Panc1 (cell line): ENCODE results near the gene GPC6. TPM values are rescaled to one million over a fixed set of nuclear protein-coding genes. Genes with fewer than 3 reads are reported as not detected.

Experiments used
- ATAC-seq: fragments of 200-7000 bp; cut with Tn5 transposase; 2 replicates; pipeline ENCODE4 v1.9.1; 2020; ENCODE audit warnings: mild to moderate bottlenecking, moderate library complexity
- BruUV-seq: library from RNA; stranded (reverse); fragments of 400-500 nt; replicated peaks from 2 replicates; lab custom pipeline; 2021; lab: Mats Ljungman, UMichigan
- CTCF ChIA-PET: fragments of 300-600 bp; sonication (Branson Sonifier 250); formaldehyde crosslinking; loops from one replicate; lab custom pipeline; 2022; ENCODE audit warnings: antibody characterized with exemption; lab: Charles Lee
- POLR2A ChIA-PET: fragments of 300-600 bp; sonication (Branson Sonifier 250); formaldehyde crosslinking; loops from one replicate; lab custom pipeline; 2022; ENCODE audit warnings: antibody characterized with exemption; lab: Charles Lee
- DNase-seq: peaks from one replicate; pipeline ENCODE4 v3.0.0-alpha.2; 2010; ENCODE audit warnings: low read depth, low spot score
- H3K27ac ChIP-seq: 2 replicates; pipeline ENCODE4 v1.5.1; 2011; ENCODE audit warnings: mild to moderate bottlenecking, low read length, inconsistent platforms
- H3K27me3 ChIP-seq: fragments of 200-500 bp; sonication (Bioruptor generic); 2 replicates; pipeline ENCODE4 v1.6.0; 2014; ENCODE audit warnings: low read length, inconsistent platforms; ENCODE audit not compliant: control insufficient read depth, insufficient read depth
- H3K36me3 ChIP-seq: fragments of 200-500 bp; sonication (Bioruptor generic); 2 replicates; pipeline ENCODE4 v1.5.1; 2014; ENCODE audit warnings: inconsistent platforms, mild to moderate bottlenecking, low read length, moderate library complexity; ENCODE audit not compliant: control insufficient read depth, insufficient read depth
- H3K4me1 ChIP-seq: 2 replicates; pipeline ENCODE4 v1.5.1; 2011; ENCODE audit warnings: inconsistent platforms, mild to moderate bottlenecking, low read length, moderate library complexity; ENCODE audit not compliant: control insufficient read depth, insufficient read depth
- H3K4me3 ChIP-seq, 2 experiments: 2 replicates each; pipeline ENCODE4 v1.5.1; 2011 to 2012; ENCODE audit warnings: low read depth in 2 of 2, low read length in 2 of 2, mild to moderate bottlenecking in 2 of 2, inconsistent platforms in 1 of 2, moderate library complexity in 1 of 2
- H3K9me3 ChIP-seq: fragments of 200-500 bp; sonication (Bioruptor generic); 2 replicates; pipeline ENCODE4 v1.5.1; 2014; ENCODE audit warnings: low read depth, mild to moderate bottlenecking, inconsistent platforms, low read length, moderate library complexity; ENCODE audit not compliant: control insufficient read depth, insufficient read depth
- POLR2AphosphoS5 ChIP-seq: IDR thresholded peaks from 2 replicates; pipeline ENCODE4 v1.6.1; 2012; ENCODE audit warnings: mild to moderate bottlenecking, low read depth, low read length, moderate library complexity
- SIN3A ChIP-seq: IDR thresholded peaks from 2 replicates; pipeline ENCODE4 v1.6.1; 2012; ENCODE audit warnings: low read depth, mild to moderate bottlenecking, low read length, moderate library complexity, borderline replicate concordance; ENCODE audit not compliant: insufficient read depth
- TCF7L2 ChIP-seq: IDR thresholded peaks from 2 replicates; pipeline ENCODE4 v1.6.1; 2011; ENCODE audit warnings: mild to moderate bottlenecking, low read depth, low read length, inconsistent platforms
- in situ Hi-C: cut with HindIII; loops from 2 replicates; pipeline ENCODE4 v1.10.0; 2016; ENCODE audit warnings: low sequenced_read_pairs, low pct_unique_long_range_greater_than_20kb
- intact Hi-C: fragments of 100-400 bp; cut with micrococcal nuclease; formaldehyde crosslinking; loops from one replicate; pipeline ENCODE4 v1.10.0; 2022; ENCODE audit not compliant: unreplicated experiment
- total RNA-seq: library from RNA; stranded (reverse); gene quantifications from one replicate; pipeline ENCODE4 v1.2.1, GENCODE V29; 2021; ENCODE audit not compliant: unreplicated experiment
- TF ChIP-seq, protein P1 (sequence below): fragments of 450-650 bp; IDR thresholded peaks from 2 replicates; pipeline ENCODE4 v1.5.1; 2017; ENCODE audit warnings: mild to moderate bottlenecking
- TF ChIP-seq, protein P2 (sequence below), 2 experiments: IDR thresholded peaks; 2 replicates each; pipeline ENCODE4 v1.6.1; 2011 to 2012; ENCODE audit warnings: low read depth in 2 of 2, control low read depth in 1 of 2, low read length in 1 of 2, mild to moderate bottlenecking in 1 of 2, moderate library complexity in 1 of 2; ENCODE audit not compliant: insufficient read depth in 1 of 2

Gene GPC6
- total RNA-seq, 1 experiment from 2014 or later = 4.8 TPM

DNA sequence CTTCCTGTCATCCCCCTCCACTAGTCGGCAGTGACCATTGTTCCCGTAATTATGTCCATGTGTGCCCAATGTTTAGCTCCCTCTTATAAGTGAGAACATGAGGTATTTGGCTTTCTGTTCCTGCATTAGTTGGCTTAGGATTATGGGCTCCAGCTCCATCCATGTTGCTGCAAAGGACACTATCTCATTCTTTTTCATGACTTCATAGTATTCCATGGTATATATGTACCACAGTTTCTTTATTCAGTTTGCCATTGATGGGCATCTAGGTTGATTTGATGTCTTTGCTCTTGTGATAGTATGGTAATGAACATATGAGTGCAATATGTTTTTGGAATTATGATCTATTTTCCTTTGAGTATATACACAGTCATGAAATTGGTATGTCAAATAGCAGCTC, 730.8 kb downstream of the GPC6 start:
- Histone ChIP-seq H3K4me1 (no peaks in the 10 kb centered on the region), H3K9me3 (no peaks in the 10 kb centered on the region), H3K27ac (no peak overlapping the region), H3K36me3 (no peaks in the 10 kb centered on the region), H3K4me3 (no peak overlapping the region), H3K27me3 (no peaks in the 10 kb centered on the region)
- in situ Hi-C loops = no loop called here
- ATAC-seq (no peak), DNase-seq (no peak)
- CTCF ChIA-PET = interaction anchor here (0.6 kb wide), 1 partner anchor 97 kb away, joined by 3 read pairs; no protein-coding TSS in a partner anchor
- POLR2A ChIA-PET = no interaction called here
- intact Hi-C loops = no loop called here
- no peak for TF ChIP-seq POLR2AphosphoS5
- TF ChIP-seq, protein P1, sequence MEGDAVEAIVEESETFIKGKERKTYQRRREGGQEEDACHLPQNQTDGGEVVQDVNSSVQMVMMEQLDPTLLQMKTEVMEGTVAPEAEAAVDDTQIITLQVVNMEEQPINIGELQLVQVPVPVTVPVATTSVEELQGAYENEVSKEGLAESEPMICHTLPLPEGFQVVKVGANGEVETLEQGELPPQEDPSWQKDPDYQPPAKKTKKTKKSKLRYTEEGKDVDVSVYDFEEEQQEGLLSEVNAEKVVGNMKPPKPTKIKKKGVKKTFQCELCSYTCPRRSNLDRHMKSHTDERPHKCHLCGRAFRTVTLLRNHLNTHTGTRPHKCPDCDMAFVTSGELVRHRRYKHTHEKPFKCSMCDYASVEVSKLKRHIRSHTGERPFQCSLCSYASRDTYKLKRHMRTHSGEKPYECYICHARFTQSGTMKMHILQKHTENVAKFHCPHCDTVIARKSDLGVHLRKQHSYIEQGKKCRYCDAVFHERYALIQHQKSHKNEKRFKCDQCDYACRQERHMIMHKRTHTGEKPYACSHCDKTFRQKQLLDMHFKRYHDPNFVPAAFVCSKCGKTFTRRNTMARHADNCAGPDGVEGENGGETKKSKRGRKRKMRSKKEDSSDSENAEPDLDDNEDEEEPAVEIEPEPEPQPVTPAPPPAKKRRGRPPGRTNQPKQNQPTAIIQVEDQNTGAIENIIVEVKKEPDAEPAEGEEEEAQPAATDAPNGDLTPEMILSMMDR = no peak
- TF ChIP-seq, protein P2, sequence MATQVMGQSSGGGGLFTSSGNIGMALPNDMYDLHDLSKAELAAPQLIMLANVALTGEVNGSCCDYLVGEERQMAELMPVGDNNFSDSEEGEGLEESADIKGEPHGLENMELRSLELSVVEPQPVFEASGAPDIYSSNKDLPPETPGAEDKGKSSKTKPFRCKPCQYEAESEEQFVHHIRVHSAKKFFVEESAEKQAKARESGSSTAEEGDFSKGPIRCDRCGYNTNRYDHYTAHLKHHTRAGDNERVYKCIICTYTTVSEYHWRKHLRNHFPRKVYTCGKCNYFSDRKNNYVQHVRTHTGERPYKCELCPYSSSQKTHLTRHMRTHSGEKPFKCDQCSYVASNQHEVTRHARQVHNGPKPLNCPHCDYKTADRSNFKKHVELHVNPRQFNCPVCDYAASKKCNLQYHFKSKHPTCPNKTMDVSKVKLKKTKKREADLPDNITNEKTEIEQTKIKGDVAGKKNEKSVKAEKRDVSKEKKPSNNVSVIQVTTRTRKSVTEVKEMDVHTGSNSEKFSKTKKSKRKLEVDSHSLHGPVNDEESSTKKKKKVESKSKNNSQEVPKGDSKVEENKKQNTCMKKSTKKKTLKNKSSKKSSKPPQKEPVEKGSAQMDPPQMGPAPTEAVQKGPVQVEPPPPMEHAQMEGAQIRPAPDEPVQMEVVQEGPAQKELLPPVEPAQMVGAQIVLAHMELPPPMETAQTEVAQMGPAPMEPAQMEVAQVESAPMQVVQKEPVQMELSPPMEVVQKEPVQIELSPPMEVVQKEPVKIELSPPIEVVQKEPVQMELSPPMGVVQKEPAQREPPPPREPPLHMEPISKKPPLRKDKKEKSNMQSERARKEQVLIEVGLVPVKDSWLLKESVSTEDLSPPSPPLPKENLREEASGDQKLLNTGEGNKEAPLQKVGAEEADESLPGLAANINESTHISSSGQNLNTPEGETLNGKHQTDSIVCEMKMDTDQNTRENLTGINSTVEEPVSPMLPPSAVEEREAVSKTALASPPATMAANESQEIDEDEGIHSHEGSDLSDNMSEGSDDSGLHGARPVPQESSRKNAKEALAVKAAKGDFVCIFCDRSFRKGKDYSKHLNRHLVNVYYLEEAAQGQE (IDR thresholded peaks at IDR 0.05; ENCODE audit: insufficient read depth in 1 of 2, low read depth in 2 of 2, low read length in 1 of 2) = no peak
- TF ChIP-seq SIN3A = no peak
- TF ChIP-seq TCF7L2 = no peak
- no TSS peak for BruUV-seq

DNA sequence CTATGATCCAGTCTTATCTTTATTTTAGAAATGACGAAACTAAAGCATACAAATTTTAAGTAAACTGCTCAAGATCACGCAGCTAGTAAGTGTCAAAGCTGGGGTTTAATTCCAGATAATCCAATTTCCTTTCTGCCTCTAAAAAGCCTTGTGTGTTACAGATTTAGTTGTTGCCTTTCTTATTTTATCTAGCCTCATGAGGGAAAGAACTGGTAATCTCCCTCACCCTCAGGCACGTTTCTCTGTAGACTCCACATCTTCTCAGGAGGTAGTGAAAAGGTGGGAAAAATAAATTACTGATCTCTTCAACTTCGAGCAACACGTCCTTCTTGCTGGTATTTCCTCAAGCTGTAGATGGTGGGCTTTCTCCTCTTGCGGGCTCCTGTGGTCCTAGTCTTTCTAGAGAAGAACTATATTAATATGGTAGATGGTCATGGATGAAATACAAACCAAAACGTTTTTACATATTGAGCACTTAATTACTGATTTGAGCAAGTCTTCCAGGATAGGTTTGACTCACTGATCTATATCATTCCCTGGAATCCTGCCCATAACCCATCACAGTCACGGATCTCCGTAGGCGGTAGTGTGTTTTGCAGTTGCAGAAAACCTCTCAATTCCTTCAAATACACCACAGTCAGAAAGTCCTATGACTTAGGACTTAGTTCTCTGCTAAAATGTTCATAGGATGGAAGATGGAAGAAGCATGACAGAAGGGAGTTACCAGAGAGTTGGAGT, 733.4 kb downstream of the GPC6 start:
- H3K36me3 ChIP-seq = no peaks in the 10 kb centered on the region
- H3K27ac ChIP-seq = no peak overlapping the region
- no peaks in the 10 kb centered on the region for H3K9me3 ChIP-seq
- intact Hi-C loops = no loop called here
- peaks cover 6% of the 10 kb centered on the region; the same call in 1 of the 2 replicates for H3K4me1 ChIP-seq
- TF ChIP-seq, protein P1 = no peak
- TF ChIP-seq SIN3A = no peak
- TF ChIP-seq TCF7L2 = no peak
- TF ChIP-seq, protein P2 (IDR thresholded peaks at IDR 0.05; ENCODE audit: insufficient read depth in 1 of 2, low read depth in 2 of 2, low read length in 1 of 2) = no peak
- TF ChIP-seq POLR2AphosphoS5 = no peak
- ATAC-seq (no peak), DNase-seq (no peak)
- no peaks in the 10 kb centered on the region for H3K27me3 ChIP-seq
- in situ Hi-C loops = no loop called here
- ChIA-PET CTCF (no interaction called here), POLR2A (no interaction called here)
- H3K4me3 ChIP-seq = no peak overlapping the region
- no TSS peak for BruUV-seq
